Tibial nerve (tissue), 4 donors: Measurements from ENCODE around the gene CIART. TPM values are rescaled to one million over a fixed set of nuclear protein-coding genes. Genes with fewer than 3 reads are reported as not detected.

Experiments used
- DNase-seq, 2 donors: peaks; one replicate each; pipeline ENCODE4 v3.0.0-alpha.2; 2019; ENCODE audit warnings: low spot score in 2 of 2
- H3K27ac ChIP-seq, 4 donors: fragments of 200-600 bp; sonication (generic) in 3 of 4; one replicate each; pipeline ENCODE4 v1.5.1; 2017 to 2019; ENCODE audit warnings: mild to moderate bottlenecking in 1 of 4
- H3K27me3 ChIP-seq, 2 donors: fragments of 200-600 bp; sonication (generic) in 1 of 2; one replicate each; pipeline versions ENCODE4 v1.5.1 to v1.6.0; 2017 to 2019
- H3K36me3 ChIP-seq, 3 donors: fragments of 200-600 bp; sonication (generic); one replicate each; pipeline ENCODE4 v1.5.1; 2018 to 2019
- H3K4me1 ChIP-seq, 4 donors: fragments of 200-600 bp; sonication (generic) in 3 of 4; one replicate each; pipeline ENCODE4 v1.5.1; 2017 to 2019
- H3K4me3 ChIP-seq, 4 donors: fragments of 200-600 bp; sonication (generic) in 3 of 4; one replicate each; pipeline ENCODE4 v1.5.1; 2017 to 2019; ENCODE audit warnings: mild to moderate bottlenecking in 1 of 4, moderate library complexity in 1 of 4
- H3K9me3 ChIP-seq, 4 donors: fragments of 200-600 bp; sonication (generic) in 3 of 4; one replicate each; pipeline ENCODE4 v1.5.1; 2017 to 2019
- EP300 ChIP-seq, 2 donors: sonication (generic); formaldehyde crosslinking; IDR thresholded peaks; one replicate each; pipeline ENCODE4 v1.6.1; 2017; ENCODE audit warnings: antibody characterized with exemption in 2 of 2, mild to moderate bottlenecking in 1 of 2
- POLR2A ChIP-seq, 2 donors: fragments of 450-650 bp; IDR thresholded peaks; one replicate each; pipeline ENCODE4 v1.6.1; 2017; ENCODE audit warnings: antibody characterized with exemption in 2 of 2, mild to moderate bottlenecking in 2 of 2, moderate library complexity in 2 of 2
- WGBS, 2 donors: methylation state at CpG; one replicate each; pipeline ENCODE4 v1.1.5; 2018; 5-methylcytosine and 5-hydroxymethylcytosine counted together
- total RNA-seq, 4 donors: library from RNA; depleted of rRNA; stranded (reverse); fragments of >200 nt; gene quantifications; one replicate each; pipeline ENCODE4 v1.1.0, GENCODE V29; 2016
- TF ChIP-seq, protein P1 (sequence below), 5 experiments: fragments of 200-600 bp in 3 of 5; fragments of 450-650 bp in 2 of 5; sonication (generic) in 3 of 5; IDR thresholded peaks; one replicate each; pipeline ENCODE4 v1.5.1; 2016 to 2019; ENCODE audit warnings: antibody characterized with exemption in 5 of 5, mild to moderate bottlenecking in 3 of 5, moderate library complexity in 2 of 5

The CIART gene
- total RNA-seq, 4 donors from 2014 or later, result 2.7 to 12.8 (median 6.4) TPM

DNA sequence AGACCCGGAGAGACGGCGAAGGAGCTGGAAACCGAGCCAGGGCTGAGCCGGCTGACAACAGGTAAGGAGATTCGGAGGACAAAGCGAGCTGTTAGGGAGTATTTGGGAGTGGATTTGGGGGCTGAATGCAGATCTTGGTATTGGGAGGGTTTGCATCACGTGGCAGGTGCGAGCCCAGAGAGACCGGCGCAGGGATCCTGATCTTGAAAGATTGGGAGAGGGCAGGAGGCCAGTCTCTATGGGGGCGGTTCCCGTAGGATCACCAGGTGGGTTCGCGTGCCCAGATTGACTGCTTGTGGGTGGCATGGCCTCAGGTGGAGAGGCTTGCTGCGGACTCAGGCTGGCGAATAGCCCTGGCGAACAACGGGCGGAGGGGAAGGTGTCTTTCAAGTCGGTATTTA, 204 bp downstream of the CIART start:
- WGBS, 2 donors, result 5 to 8% methylated on average over 21 of the region's 21 CpGs

DNA sequence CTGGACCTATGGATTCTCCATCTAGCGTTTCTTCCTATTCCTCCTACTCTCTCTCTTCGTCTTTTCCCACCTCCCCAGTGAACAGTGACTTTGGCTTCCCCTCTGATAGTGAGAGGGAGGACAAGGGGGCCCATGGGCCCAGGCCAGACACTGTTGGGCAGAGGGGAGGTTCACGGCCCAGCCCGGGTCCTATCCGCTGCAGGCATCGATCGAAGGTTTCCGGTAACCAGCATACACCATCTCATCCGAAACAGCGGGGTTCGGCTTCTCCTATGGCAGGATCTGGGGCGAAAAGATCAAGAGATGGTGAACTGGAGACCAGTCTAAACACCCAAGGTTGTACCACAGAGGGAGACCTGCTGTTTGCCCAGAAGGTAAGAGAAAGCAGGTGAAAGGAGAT, 906 bp downstream of the CIART start:
- WGBS, 2 donors, result 78 to 84% methylated on average over 12 of the region's 12 CpGs
- TF ChIP-seq EP300 (IDR thresholded peaks at IDR 0.05) (no peak), POLR2A (IDR thresholded peaks at IDR 0.05) (no peak)
- TF ChIP-seq, protein P1, sequence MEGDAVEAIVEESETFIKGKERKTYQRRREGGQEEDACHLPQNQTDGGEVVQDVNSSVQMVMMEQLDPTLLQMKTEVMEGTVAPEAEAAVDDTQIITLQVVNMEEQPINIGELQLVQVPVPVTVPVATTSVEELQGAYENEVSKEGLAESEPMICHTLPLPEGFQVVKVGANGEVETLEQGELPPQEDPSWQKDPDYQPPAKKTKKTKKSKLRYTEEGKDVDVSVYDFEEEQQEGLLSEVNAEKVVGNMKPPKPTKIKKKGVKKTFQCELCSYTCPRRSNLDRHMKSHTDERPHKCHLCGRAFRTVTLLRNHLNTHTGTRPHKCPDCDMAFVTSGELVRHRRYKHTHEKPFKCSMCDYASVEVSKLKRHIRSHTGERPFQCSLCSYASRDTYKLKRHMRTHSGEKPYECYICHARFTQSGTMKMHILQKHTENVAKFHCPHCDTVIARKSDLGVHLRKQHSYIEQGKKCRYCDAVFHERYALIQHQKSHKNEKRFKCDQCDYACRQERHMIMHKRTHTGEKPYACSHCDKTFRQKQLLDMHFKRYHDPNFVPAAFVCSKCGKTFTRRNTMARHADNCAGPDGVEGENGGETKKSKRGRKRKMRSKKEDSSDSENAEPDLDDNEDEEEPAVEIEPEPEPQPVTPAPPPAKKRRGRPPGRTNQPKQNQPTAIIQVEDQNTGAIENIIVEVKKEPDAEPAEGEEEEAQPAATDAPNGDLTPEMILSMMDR (IDR thresholded peaks at IDR 0.05), result no peak
- Histone ChIP-seq H3K27ac (peak overlapping the region; percentile 50 to 90 (median 88)), H3K36me3 (peaks cover 0 to 35% (median 0%) of the 10 kb centered on the region in 3 donors), H3K4me1 (peaks cover 0 to 26% (median 9%) of the 10 kb centered on the region in 4 donors), H3K4me3 (peak overlapping the region in 1 of 4 donors; percentile 68), H3K9me3 (no peaks in the 10 kb centered on the region), H3K27me3 (no peaks in the 10 kb centered on the region)
- no peak for DNase-seq

More for the DNA sequence above, 204 bp downstream of the CIART start:
- peak in 1 of 2 donors; percentile 46 for DNase-seq
- no peaks in the 10 kb centered on the region for H3K27me3 ChIP-seq
- peak overlapping the region; percentile 40 to 68 (median 54) for H3K4me3 ChIP-seq
- TF ChIP-seq EP300 (IDR thresholded peaks at IDR 0.05) (peak; percentile 10 to 56), POLR2A (IDR thresholded peaks at IDR 0.05) (peak in 1 of 2 donors; percentile 44)
- TF ChIP-seq, protein P1 (IDR thresholded peaks at IDR 0.05), result no peak
- peak overlapping the region; percentile 50 to 90 (median 88) for H3K27ac ChIP-seq
- peaks cover 0 to 30% (median 0%) of the 10 kb centered on the region in 3 donors for H3K36me3 ChIP-seq
- H3K9me3 ChIP-seq, result no peaks in the 10 kb centered on the region
- peaks cover 0 to 26% (median 9%) of the 10 kb centered on the region in 4 donors for H3K4me1 ChIP-seq

DNA sequence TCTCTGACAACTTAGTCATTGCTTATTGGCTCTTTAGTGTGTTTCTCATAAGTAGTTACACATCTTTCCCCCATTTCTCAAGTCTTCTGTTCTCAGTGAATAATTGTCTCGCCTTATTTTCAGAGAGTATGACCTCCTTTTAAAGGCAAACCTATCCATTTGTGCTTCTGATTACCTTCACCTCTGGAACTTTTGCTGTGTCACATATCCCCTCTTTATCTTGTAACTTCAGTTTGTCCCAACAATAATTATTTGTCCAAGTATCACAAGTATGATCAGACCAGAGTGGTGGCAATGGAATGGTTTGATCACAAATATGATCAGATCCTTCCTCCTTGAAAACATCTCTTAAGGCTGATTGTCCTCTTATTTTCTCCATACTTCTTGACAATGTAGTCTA, 6.0 kb downstream of the CIART start:
- H3K27ac ChIP-seq, result no peak overlapping the region
- TF ChIP-seq EP300 (IDR thresholded peaks at IDR 0.05) (no peak), POLR2A (IDR thresholded peaks at IDR 0.05) (no peak)
- TF ChIP-seq, protein P1 (IDR thresholded peaks at IDR 0.05), result no peak
- H3K9me3 ChIP-seq, result no peaks in the 10 kb centered on the region
- no peak overlapping the region for H3K4me3 ChIP-seq
- peaks cover 0 to 8% (median 3%) of the 10 kb centered on the region in 4 donors for H3K4me1 ChIP-seq
- 84 to 85% methylated on average over 1 of the region's 1 CpG for WGBS, 2 donors
- H3K27me3 ChIP-seq, result no peaks in the 10 kb centered on the region
- no peak for DNase-seq
- H3K36me3 ChIP-seq, result peaks cover 0 to 35% (median 0%) of the 10 kb centered on the region in 3 donors

DNA sequence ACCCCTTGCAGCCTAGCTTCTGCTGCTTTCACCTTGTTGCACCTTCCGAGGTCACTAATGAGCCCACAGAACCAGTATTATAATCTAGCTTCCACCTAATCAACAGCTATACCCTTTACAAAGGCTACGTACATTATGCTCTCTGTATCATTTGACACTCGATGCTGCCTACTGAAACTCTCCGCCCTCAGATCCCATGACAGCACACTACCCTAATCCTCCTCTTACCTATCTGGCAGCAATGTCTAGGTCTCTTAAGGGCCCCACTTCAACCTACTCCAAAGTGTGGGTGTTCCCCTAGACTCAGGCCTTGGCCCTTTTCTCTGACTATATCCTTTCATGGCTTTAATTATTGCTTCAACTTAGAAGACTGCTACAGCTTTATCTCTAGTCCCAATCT, 6.5 kb downstream of the CIART start:
- H3K27me3 ChIP-seq, result no peaks in the 10 kb centered on the region
- TF ChIP-seq EP300 (IDR thresholded peaks at IDR 0.05), result no peak
- no peak overlapping the region for H3K4me3 ChIP-seq
- peaks cover 0 to 9% (median 3%) of the 10 kb centered on the region in 4 donors for H3K4me1 ChIP-seq
- H3K27ac ChIP-seq, result no peak overlapping the region
- no peaks in the 10 kb centered on the region for H3K9me3 ChIP-seq
- H3K36me3 ChIP-seq, result peaks cover 0 to 35% (median 0%) of the 10 kb centered on the region in 3 donors
- WGBS, 2 donors, result 89 to 90% methylated on average over 4 of the region's 4 CpGs
- no peak for DNase-seq

DNA sequence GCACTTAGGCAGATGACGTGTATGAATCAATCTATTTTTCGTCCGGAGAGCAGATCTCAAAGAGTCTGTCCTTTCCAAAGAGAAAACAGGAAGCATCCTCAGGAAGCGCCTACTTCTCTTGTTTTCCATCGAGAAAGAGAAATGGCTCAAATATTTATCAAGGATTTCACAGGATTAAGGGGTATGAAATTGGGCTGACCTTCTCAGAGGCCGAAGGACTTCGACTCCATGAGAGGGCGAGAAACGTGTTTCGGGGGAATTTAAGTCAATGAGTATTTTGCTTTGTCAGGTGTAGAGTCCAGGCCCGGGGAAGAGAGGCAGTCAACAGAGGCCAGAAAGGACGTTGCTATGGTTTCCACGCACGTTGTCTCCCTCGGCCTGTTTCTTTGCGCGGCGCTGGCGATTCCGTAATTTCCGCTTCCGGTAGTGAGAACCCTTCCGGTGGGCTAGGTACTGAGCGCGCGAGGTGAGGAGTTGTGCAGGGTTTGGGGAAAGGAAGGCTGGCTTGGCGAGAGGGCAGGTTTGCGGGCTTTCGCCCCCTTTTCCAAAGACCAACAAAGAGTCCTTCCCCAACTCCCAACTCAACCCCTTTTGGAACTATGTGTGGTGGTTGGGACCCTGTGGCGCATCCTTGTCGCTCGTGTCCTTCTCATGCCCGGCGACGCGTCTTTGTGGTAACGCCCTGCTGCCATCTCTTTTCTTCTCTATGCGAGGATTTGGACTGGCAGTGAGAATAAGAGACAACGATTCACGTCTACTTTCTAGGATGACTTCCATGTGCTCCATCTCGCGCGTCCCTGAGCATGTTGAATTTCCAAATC, 11.3 kb downstream of the CIART start, which contains the start of gene MRPS21:
TSS of gene MRPS21 (plus strand) at position 429 of the 821 bp plus-strand sequence. CDS start 506 bp downstream, outside the sequence.
- Histone ChIP-seq H3K27ac (peak within 1 kb of the TSS; percentile 17 to 91 (median 87)), H3K4me3 (peak within 1 kb of the TSS; percentile 44 to 80 (median 62)), H3K36me3 (peaks cover 0 to 37% (median 0%) of the 10 kb centered on the region in 3 donors), H3K9me3 (no peaks in the 10 kb centered on the region), H3K4me1 (peaks cover 0 to 25% (median 8%) of the 10 kb centered on the region in 4 donors), H3K27me3 (no peaks in the 10 kb centered on the region)
- TF ChIP-seq POLR2A (IDR thresholded peaks at IDR 0.05) (peak; percentile 43 to 65), EP300 (IDR thresholded peaks at IDR 0.05) (peak; percentile 51 to 93)
- TF ChIP-seq, protein P1 (IDR thresholded peaks at IDR 0.05), result peak in 1 of 5 experiments; percentile 23
- DNase-seq, result peak; percentile 71 to 84
- 3 to 4% methylated on average over 43 of the region's 43 CpGs for WGBS, 2 donors
